DND-41 (cell line): ENCODE results near the gene EXOC1.

Source experiments
- ATAC-seq: fragments of 200-7000 bp; cut with Tn5 transposase; 3 replicates; pipeline ENCODE4 v1.9.1; 2021; ENCODE audit warnings: low read depth; ENCODE audit not compliant: insufficient read depth
- DNase-seq: peaks from one replicate; pipeline ENCODE4 v3.0.0-alpha.2; 2020
- H2AFZ ChIP-seq: 2 replicates; pipeline ENCODE4 v1.6.0; 2012; ENCODE audit warnings: low read depth, low read length
- H3K27ac ChIP-seq: 2 replicates; pipeline ENCODE4 v1.5.1; 2012; ENCODE audit warnings: low read length, inconsistent platforms
- H3K27me3 ChIP-seq: fragments of 200-600 bp; sonication (generic); 2 replicates; pipeline ENCODE4 v1.6.0; 2012; ENCODE audit warnings: low read length, mild to moderate bottlenecking, inconsistent platforms; ENCODE audit not compliant: insufficient read depth, poor library complexity
- H3K36me3 ChIP-seq: 2 replicates; pipeline ENCODE4 v1.5.1; 2012; ENCODE audit warnings: low read length, inconsistent platforms; ENCODE audit not compliant: insufficient read depth
- H3K4me1 ChIP-seq: 2 replicates; pipeline ENCODE4 v1.5.1; 2012; ENCODE audit warnings: mild to moderate bottlenecking, low read length; ENCODE audit not compliant: insufficient read depth
- H3K4me2 ChIP-seq: 2 replicates; pipeline ENCODE4 v1.6.0; 2012; ENCODE audit warnings: mild to moderate bottlenecking, moderate library complexity, low read length, inconsistent platforms; ENCODE audit not compliant: insufficient read depth
- H3K4me3 ChIP-seq, 2 experiments: fragments of 200-600 bp in 1 of 2; shearing (Covaris generic) in 1 of 2; 2 replicates each; pipeline ENCODE4 v1.5.1; 2012 to 2016; ENCODE audit warnings: inconsistent platforms in 2 of 2, low read length in 2 of 2, mild to moderate bottlenecking in 2 of 2, low read depth in 1 of 2, moderate library complexity in 1 of 2
- H3K79me2 ChIP-seq: 2 replicates; pipeline ENCODE4 v1.6.0; 2012; ENCODE audit warnings: low read length, inconsistent platforms; ENCODE audit not compliant: insufficient read depth
- H3K9ac ChIP-seq: 2 replicates; pipeline ENCODE4 v1.6.0; 2012; ENCODE audit warnings: low read depth, mild to moderate bottlenecking, inconsistent platforms, low read length, moderate library complexity
- H3K9me3 ChIP-seq: 2 replicates; pipeline ENCODE4 v1.5.1; 2012; ENCODE audit warnings: low read length, moderate library complexity, mild to moderate bottlenecking, inconsistent platforms; ENCODE audit not compliant: insufficient read depth, severe bottlenecking
- H4K20me1 ChIP-seq: 2 replicates; pipeline ENCODE4 v1.6.0; 2012; ENCODE audit warnings: low read length; ENCODE audit not compliant: insufficient read depth
- CTCF ChIP-seq: IDR thresholded peaks from 2 replicates; pipeline ENCODE4 v1.5.1; 2012; ENCODE audit warnings: borderline replicate concordance, low read length, moderate library complexity, mild to moderate bottlenecking; ENCODE audit not compliant: poor library complexity, severe bottlenecking; ENCODE audit errors: extremely low read depth
- EZH2 ChIP-seq: IDR thresholded peaks from 3 replicates; pipeline ENCODE4 v1.6.1; 2012; ENCODE audit warnings: borderline replicate concordance, low read depth, mild to moderate bottlenecking, moderate library complexity, low read length, inconsistent platforms; ENCODE audit not compliant: severe bottlenecking

Gene EXOC1

GRCh38 chr4:55808632-55809031 is 44.8 kb upstream of the EXOC1 start:
- H3K4me1 ChIP-seq = no peaks in the 10 kb centered on the region
- no peak overlapping the region for H3K4me2 ChIP-seq
- no peak overlapping the region for H3K4me3 ChIP-seq
- no peak for DNase-seq
- H3K27me3 ChIP-seq = no peaks in the 10 kb centered on the region
- no peak overlapping the region for H3K27ac ChIP-seq
- no peak for ATAC-seq
- no peak overlapping the region for H3K9ac ChIP-seq
- no peaks in the 10 kb centered on the region for H3K36me3 ChIP-seq
- no peak for TF ChIP-seq CTCF
- no peak for TF ChIP-seq EZH2
- H3K79me2 ChIP-seq = no peaks in the 10 kb centered on the region
- no peaks in the 10 kb centered on the region for H3K9me3 ChIP-seq
- H2AFZ ChIP-seq = no peak overlapping the region
- no peaks in the 10 kb centered on the region for H4K20me1 ChIP-seq

GRCh38 chr4:55817691-55818090 is 35.8 kb upstream of the EXOC1 start:
- H3K4me2 ChIP-seq = no peak overlapping the region
- H3K27me3 ChIP-seq = no peaks in the 10 kb centered on the region
- H3K4me3 ChIP-seq = no peak overlapping the region
- no peak for DNase-seq
- H3K36me3 ChIP-seq = no peaks in the 10 kb centered on the region
- no peaks in the 10 kb centered on the region for H3K9me3 ChIP-seq
- H3K79me2 ChIP-seq = no peaks in the 10 kb centered on the region
- no peaks in the 10 kb centered on the region for H4K20me1 ChIP-seq
- ATAC-seq = no peak
- no peak overlapping the region for H3K27ac ChIP-seq
- H3K4me1 ChIP-seq = no peaks in the 10 kb centered on the region
- no peak for TF ChIP-seq CTCF
- no peak for TF ChIP-seq EZH2
- no peak overlapping the region for H2AFZ ChIP-seq
- no peak overlapping the region for H3K9ac ChIP-seq

DNA sequence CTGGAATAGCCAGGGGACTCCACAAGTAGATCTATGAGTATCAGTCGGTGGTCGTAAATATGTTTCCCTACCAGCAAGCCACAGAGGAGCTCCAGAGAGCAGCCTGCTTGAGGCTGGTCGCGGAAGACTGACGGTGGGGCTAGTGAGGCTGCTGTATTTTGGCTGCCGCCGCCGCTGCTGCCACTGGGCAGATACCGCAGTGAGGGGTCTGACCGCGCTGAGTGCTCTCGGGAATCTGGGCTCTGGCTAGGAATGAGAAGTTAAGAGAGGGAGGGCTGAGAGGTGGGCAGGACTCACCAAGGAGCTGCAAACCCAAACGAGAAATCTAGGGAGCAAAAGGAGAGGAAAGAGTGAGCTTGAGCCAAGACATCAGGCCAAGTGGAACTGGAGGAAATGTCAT is 33.8 kb upstream of the EXOC1 start, which contains the start of gene EXOC1L:
Gene EXOC1L (plus strand): TSS at position 157 of the 400 bp plus-strand sequence. CDS start 237 bp downstream, at position 394.
- Histone ChIP-seq H3K36me3 (no peaks in the 10 kb centered on the region), H3K9ac (no peak within 1 kb of the TSS), H3K9me3 (no peaks in the 10 kb centered on the region), H3K4me1 (no peaks in the 10 kb centered on the region), H2AFZ (no peak within 1 kb of the TSS), H3K27me3 (no peaks in the 10 kb centered on the region), H3K4me2 (no peak within 1 kb of the TSS), H3K4me3 (no peak within 1 kb of the TSS), H3K27ac (no peak within 1 kb of the TSS), H3K79me2 (no peaks in the 10 kb centered on the region), H4K20me1 (no peaks in the 10 kb centered on the region)
- ATAC-seq (no peak), DNase-seq (no peak)
- TF ChIP-seq EZH2 (no peak), CTCF (no peak)

DNA sequence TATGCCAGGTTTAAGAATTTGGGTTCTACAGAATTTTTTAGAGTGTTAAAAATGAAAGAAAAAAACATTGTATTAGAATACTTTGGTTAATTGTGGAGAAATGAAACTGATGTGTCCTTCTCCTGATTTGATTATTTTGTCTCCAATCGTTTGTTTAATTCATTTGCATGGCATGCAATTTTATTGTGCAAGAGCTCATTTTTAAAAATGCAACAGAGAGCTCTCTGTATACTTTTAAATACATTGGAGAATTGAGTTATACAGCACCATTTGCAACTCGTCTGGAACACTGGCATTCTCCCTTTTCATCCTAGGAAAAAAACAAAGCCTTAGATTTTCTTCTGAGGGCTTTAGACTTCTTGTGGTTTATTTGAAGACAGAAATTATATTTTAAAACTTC is 33.2 kb upstream of the EXOC1 start:
- Histone ChIP-seq H3K4me2 (no peak overlapping the region), H3K27ac (no peak overlapping the region), H3K36me3 (no peaks in the 10 kb centered on the region), H3K27me3 (no peaks in the 10 kb centered on the region), H4K20me1 (no peaks in the 10 kb centered on the region), H3K4me3 (no peak overlapping the region), H3K79me2 (no peaks in the 10 kb centered on the region), H3K9ac (no peak overlapping the region), H3K9me3 (no peaks in the 10 kb centered on the region), H3K4me1 (no peaks in the 10 kb centered on the region), H2AFZ (no peak overlapping the region)
- ATAC-seq (no peak), DNase-seq (no peak)
- TF ChIP-seq CTCF (no peak), EZH2 (no peak)
